HG03175 (cell line): Measurements from ENCODE around the gene ACOXL.
A peak's percentile ranks its signal among the peaks of the same experiment; 100 is the strongest.

ENCODE experiments used
- ATAC-seq: cut with Tn5 transposase; IDR thresholded peaks from one replicate; pipeline ENCODE4 v1.9.1; 2021; ENCODE audit warnings: mild to moderate bottlenecking, moderate library complexity; ENCODE audit not compliant: unreplicated experiment

The ACOXL gene

GRCh38 chr2:110819711-110820110 is 87.3 kb downstream of the ACOXL start:
- ATAC-seq, result no peak

- ATAC-seq, result peak; percentile 37
Measured at GRCh38 chr2:110820128-110820527, 87.8 kb downstream of the ACOXL start.

- ATAC-seq, result no peak
Measured at GRCh38 chr2:110823165-110823564, 90.8 kb downstream of the ACOXL start.

- no peak for ATAC-seq
Measured at GRCh38 chr2:110827511-110827910, 95.1 kb downstream of the ACOXL start.

GRCh38 chr2:110828330-110828729 is 96.0 kb downstream of the ACOXL start:
- ATAC-seq, result no peak

- ATAC-seq, result no peak
Measured at GRCh38 chr2:110829413-110830146, 97.2 kb downstream of the ACOXL start.

- no peak for ATAC-seq
Measured at GRCh38 chr2:110832740-110833139, 100.4 kb downstream of the ACOXL start.

GRCh38 chr2:110834134-110834827 is 101.9 kb downstream of the ACOXL start:
- no peak for ATAC-seq

- no peak for ATAC-seq
Measured at GRCh38 chr2:110836671-110837070, 104.3 kb downstream of the ACOXL start.

GRCh38 chr2:110837446-110838409 is 105.4 kb downstream of the ACOXL start:
- no peak for ATAC-seq

GRCh38 chr2:110838657-110839384 is 106.4 kb downstream of the ACOXL start:
- ATAC-seq, result no peak

- no peak for ATAC-seq
Measured at GRCh38 chr2:110840508-110840907, 108.1 kb downstream of the ACOXL start.

GRCh38 chr2:110842048-110842447 is 109.7 kb downstream of the ACOXL start:
- no peak for ATAC-seq

- no peak for ATAC-seq
Measured at GRCh38 chr2:110843496-110843895, 111.1 kb downstream of the ACOXL start.

- ATAC-seq, result no peak
Measured at GRCh38 chr2:110843959-110844510, 111.7 kb downstream of the ACOXL start.

- ATAC-seq, result no peak
Measured at GRCh38 chr2:110847651-110848050, 115.3 kb downstream of the ACOXL start.

GRCh38 chr2:110848071-110848470 is 115.7 kb downstream of the ACOXL start:
- no peak for ATAC-seq

- ATAC-seq, result no peak
Measured at GRCh38 chr2:110848519-110849030, 116.2 kb downstream of the ACOXL start.

GRCh38 chr2:110851531-110851930 is 119.2 kb downstream of the ACOXL start:
- no peak for ATAC-seq

- ATAC-seq, result no peak
Measured at GRCh38 chr2:110852051-110852450, 119.7 kb downstream of the ACOXL start.
